ENCODE measurements around the gene AVP. TPM values are rescaled to one million over a fixed set of nuclear protein-coding genes. Genes with fewer than 3 reads are reported as not detected.

The AVP gene
- total RNA-seq, 2 experiments from 2014 or later: not detected

DNA sequence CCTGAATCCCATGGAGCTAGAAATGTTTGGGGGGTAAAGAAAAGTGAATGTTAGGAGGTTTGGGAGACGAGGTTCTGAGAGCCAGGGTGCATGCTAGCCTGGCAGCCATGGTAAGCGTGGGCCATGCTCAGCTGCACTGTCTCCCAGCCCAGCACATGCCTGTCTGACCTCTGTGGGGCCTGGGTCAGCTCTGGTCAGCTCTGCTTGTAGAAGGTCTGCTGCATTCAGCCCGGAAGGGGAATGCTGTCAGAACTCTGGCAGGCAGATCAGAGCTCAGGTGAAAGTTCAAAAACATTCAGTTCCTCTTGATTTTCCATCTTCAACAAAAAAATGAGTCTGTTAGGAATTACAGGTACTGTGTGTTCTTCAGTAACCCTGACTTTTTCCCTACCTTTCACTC lies 46.9 kb downstream of the AVP start:
- BruUV-seq (replicated peaks): no TSS peak
- Histone ChIP-seq H3K4me3 (ENCODE audit: low read depth, low read length, poor library complexity, severe bottlenecking) (no peak overlapping the region), H3K79me2 (ENCODE audit: insufficient read depth, low read depth, low read length) (no peaks in the 10 kb centered on the region), H3K9me2 (ENCODE audit: insufficient read depth, low read length) (no peaks in the 10 kb centered on the region), H4K20me1 (ENCODE audit: insufficient read depth, low read length) (no peaks in the 10 kb centered on the region), H3K4me2 (ENCODE audit: low read length) (no peak overlapping the region), H3K36me3 (ENCODE audit: insufficient read depth, low read length) (peaks cover 54% of the 10 kb centered on the region), H2AFZ (ENCODE audit: low read length) (no peak overlapping the region), H3K9me3 (ENCODE audit: low read length) (no peaks in the 10 kb centered on the region), H3K27ac (ENCODE audit: low read depth, low read length, poor library complexity, severe bottlenecking) (no peak overlapping the region), H3K4me1 (ENCODE audit: insufficient read depth, low read length, poor library complexity, severe bottlenecking) (no peaks in the 10 kb centered on the region)
- POLR2A ChIA-PET: no interaction called here
- DNase-seq (ENCODE audit: low spot score): no peak
- TF ChIP-seq, protein P1, sequence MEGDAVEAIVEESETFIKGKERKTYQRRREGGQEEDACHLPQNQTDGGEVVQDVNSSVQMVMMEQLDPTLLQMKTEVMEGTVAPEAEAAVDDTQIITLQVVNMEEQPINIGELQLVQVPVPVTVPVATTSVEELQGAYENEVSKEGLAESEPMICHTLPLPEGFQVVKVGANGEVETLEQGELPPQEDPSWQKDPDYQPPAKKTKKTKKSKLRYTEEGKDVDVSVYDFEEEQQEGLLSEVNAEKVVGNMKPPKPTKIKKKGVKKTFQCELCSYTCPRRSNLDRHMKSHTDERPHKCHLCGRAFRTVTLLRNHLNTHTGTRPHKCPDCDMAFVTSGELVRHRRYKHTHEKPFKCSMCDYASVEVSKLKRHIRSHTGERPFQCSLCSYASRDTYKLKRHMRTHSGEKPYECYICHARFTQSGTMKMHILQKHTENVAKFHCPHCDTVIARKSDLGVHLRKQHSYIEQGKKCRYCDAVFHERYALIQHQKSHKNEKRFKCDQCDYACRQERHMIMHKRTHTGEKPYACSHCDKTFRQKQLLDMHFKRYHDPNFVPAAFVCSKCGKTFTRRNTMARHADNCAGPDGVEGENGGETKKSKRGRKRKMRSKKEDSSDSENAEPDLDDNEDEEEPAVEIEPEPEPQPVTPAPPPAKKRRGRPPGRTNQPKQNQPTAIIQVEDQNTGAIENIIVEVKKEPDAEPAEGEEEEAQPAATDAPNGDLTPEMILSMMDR (conservative IDR thresholded peaks at IDR 0.05; ENCODE audit: low read length): no peak
- TF ChIP-seq EZH2phosphoT487 (IDR thresholded peaks at IDR 0.05; ENCODE audit: borderline replicate concordance, low read depth, low read length): no peak
- CTCF ChIA-PET (ENCODE audit: unreplicated experiment): no interaction called here
- intact Hi-C loops (cut with micrococcal nuclease; ENCODE audit: unreplicated experiment): no loop called here

DNA sequence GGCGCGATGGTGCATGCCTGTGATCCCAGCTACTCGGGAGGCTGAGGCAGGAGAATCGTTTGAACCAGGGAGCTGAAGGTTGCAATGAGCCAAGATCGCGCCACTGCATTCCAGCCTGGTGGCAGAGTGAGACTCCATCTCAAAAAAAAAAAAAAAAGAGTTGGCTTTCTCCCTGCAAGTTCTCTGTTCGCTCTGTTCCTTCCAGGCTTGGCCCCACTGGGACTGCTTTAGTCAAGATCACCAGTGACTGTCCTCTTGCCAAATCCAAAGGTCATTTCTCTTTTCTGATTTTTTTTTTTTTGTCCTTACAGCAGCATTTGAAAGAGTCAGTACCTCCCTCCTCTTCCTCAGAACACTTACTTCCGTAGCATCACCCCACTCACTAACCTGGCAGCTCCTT lies 51.9 kb downstream of the AVP start:
- Histone ChIP-seq H2AFZ (ENCODE audit: low read length) (no peak overlapping the region), H3K9me2 (ENCODE audit: insufficient read depth, low read length) (no peaks in the 10 kb centered on the region), H3K4me2 (ENCODE audit: low read length) (no peak overlapping the region), H3K79me2 (ENCODE audit: insufficient read depth, low read depth, low read length) (no peaks in the 10 kb centered on the region), H3K36me3 (ENCODE audit: insufficient read depth, low read length) (peaks cover 64% of the 10 kb centered on the region), H3K9me3 (ENCODE audit: low read length) (no peaks in the 10 kb centered on the region), H3K4me3 (ENCODE audit: low read depth, low read length, poor library complexity, severe bottlenecking) (no peak overlapping the region), H3K27ac (ENCODE audit: low read depth, low read length, poor library complexity, severe bottlenecking) (no peak overlapping the region), H4K20me1 (ENCODE audit: insufficient read depth, low read length) (no peaks in the 10 kb centered on the region), H3K4me1 (ENCODE audit: insufficient read depth, low read length, poor library complexity, severe bottlenecking) (no peaks in the 10 kb centered on the region)
- intact Hi-C loops (cut with micrococcal nuclease; ENCODE audit: unreplicated experiment): no loop called here
- CTCF ChIA-PET (ENCODE audit: unreplicated experiment): no interaction called here
- POLR2A ChIA-PET: interaction anchor here (0.6 kb wide), 1 partner anchor 14 kb away, joined by 3 read pairs; no protein-coding TSS in a partner anchor
- DNase-seq (ENCODE audit: low spot score): no peak
- TF ChIP-seq, protein P1 (conservative IDR thresholded peaks at IDR 0.05; ENCODE audit: low read length): no peak
- no peak for TF ChIP-seq EZH2phosphoT487 (IDR thresholded peaks at IDR 0.05; ENCODE audit: borderline replicate concordance, low read depth, low read length)
- no TSS peak for BruUV-seq (replicated peaks)

Other genes starting within 250 kb of the AVP start
- 6.9 and 8.4 TPM in 2 replicates for gene PCED1A, start 244.1 kb downstream of the AVP start, total RNA-seq (2014; rRNA removed; shearing (Covaris generic))
- gene PCED1A, start 244.1 kb downstream of the AVP start, total RNA-seq (2022): 9.8 and 10.3 TPM in 2 replicates
- gene VPS16, start 244.0 kb downstream of the AVP start, total RNA-seq (2014; rRNA removed; shearing (Covaris generic)): 27.0 and 32.6 TPM in 2 replicates
- gene VPS16, start 244.0 kb downstream of the AVP start, total RNA-seq (2022): 37.8 and 39.0 TPM in 2 replicates
- 28.1 and 33.3 TPM in 2 replicates for gene PTPRA, start 211.2 kb downstream of the AVP start, total RNA-seq (2014; rRNA removed; shearing (Covaris generic))
- 47.2 and 54.9 TPM in 2 replicates for gene PTPRA, start 211.2 kb downstream of the AVP start, total RNA-seq (2022)
- 0.44 and 0.98 TPM in 2 replicates for gene GNRH2, start 41.1 kb downstream of the AVP start, total RNA-seq (2014; rRNA removed; shearing (Covaris generic))
- gene GNRH2, start 41.1 kb downstream of the AVP start, total RNA-seq (2022): 0.61 and 1.1 TPM in 2 replicates
- gene MRPS26, start 38.7 kb downstream of the AVP start, total RNA-seq (2014; rRNA removed; shearing (Covaris generic)): 78.1 and 85.8 TPM in 2 replicates
- gene MRPS26, start 38.7 kb downstream of the AVP start, total RNA-seq (2022): 73.2 and 73.3 TPM in 2 replicates
- not detected in 2 replicates for gene OXT, start 13.1 kb downstream of the AVP start, total RNA-seq (2014; rRNA removed; shearing (Covaris generic))
- gene OXT, start 13.1 kb downstream of the AVP start, total RNA-seq (2022): not detected in 2 replicates
- 15.7 and 18.1 TPM in 2 replicates for gene FASTKD5, start 75.1 kb upstream of the AVP start, total RNA-seq (2014; rRNA removed; shearing (Covaris generic))
- gene FASTKD5, start 75.1 kb upstream of the AVP start, total RNA-seq (2022): 15.7 and 15.8 TPM in 2 replicates
- 3.2 and 4.1 TPM in 2 replicates for gene UBOX5, start 75.1 kb upstream of the AVP start, total RNA-seq (2014; rRNA removed; shearing (Covaris generic))
- 5.2 and 5.3 TPM in 2 replicates for gene UBOX5, start 75.1 kb upstream of the AVP start, total RNA-seq (2022)
- gene LZTS3, start 88.8 kb upstream of the AVP start, total RNA-seq (2014; rRNA removed; shearing (Covaris generic)): 4.5 and 4.7 TPM in 2 replicates
- gene LZTS3, start 88.8 kb upstream of the AVP start, total RNA-seq (2022): 4.2 and 5.0 TPM in 2 replicates
- gene DDRGK1, start 120.0 kb upstream of the AVP start, total RNA-seq (2014; rRNA removed; shearing (Covaris generic)): 35.5 and 37.7 TPM in 2 replicates
- gene DDRGK1, start 120.0 kb upstream of the AVP start, total RNA-seq (2022): 52.0 and 55.0 TPM in 2 replicates
- 58.0 and 66.4 TPM in 2 replicates for gene ITPA, start 124.8 kb upstream of the AVP start, total RNA-seq (2014; rRNA removed; shearing (Covaris generic))
- gene ITPA, start 124.8 kb upstream of the AVP start, total RNA-seq (2022): 54.4 and 62.4 TPM in 2 replicates
- gene SLC4A11, start 154.5 kb upstream of the AVP start, total RNA-seq (2014; rRNA removed; shearing (Covaris generic)): 4.2 and 4.4 TPM in 2 replicates
- gene SLC4A11, start 154.5 kb upstream of the AVP start, total RNA-seq (2022): 26.9 and 27.5 TPM in 2 replicates

Measured in OCI-LY7 (cell line).